Effector memory CD8-positive, alpha-beta T cell (primary cell): ENCODE data around the gene CCL7.

Source experiments
- ATAC-seq: fragments of 150-1000 bp; cut with Tn5 transposase; replicated peaks from 2 replicates; pipeline ENCODE4 v1.10.0; 2021; ENCODE audit warnings: mild to moderate bottlenecking, moderate library complexity
- DNase-seq, 3 experiments: peaks; one replicate each; pipeline ENCODE4 v3.0.0; 2021
- H3K27ac Mint-ChIP-seq, 2 donors: one replicate each; pipeline ENCODE4 v1.8.0; 2022; ENCODE audit warnings: mild to moderate bottlenecking in 2 of 2, mixed read lengths in 2 of 2, moderate library complexity in 2 of 2
- H3K27me3 Mint-ChIP-seq, 2 donors: one replicate each; pipeline ENCODE4 v1.8.0; 2022; ENCODE audit warnings: mixed read lengths in 2 of 2
- H3K36me3 Mint-ChIP-seq: one replicate; pipeline ENCODE4 v1.8.0; 2022; ENCODE audit warnings: mild to moderate bottlenecking, moderate library complexity, mixed read lengths; ENCODE audit not compliant: insufficient read depth
- H3K4me1 Mint-ChIP-seq, 2 donors: one replicate each; pipeline ENCODE4 v1.8.0; 2022; ENCODE audit warnings: low read depth in 2 of 2, mixed read lengths in 2 of 2
- H3K4me3 Mint-ChIP-seq, 2 donors: one replicate each; pipeline ENCODE4 v1.8.0; 2022; ENCODE audit warnings: mild to moderate bottlenecking in 2 of 2, mixed read lengths in 2 of 2, moderate library complexity in 2 of 2
- H3K9me3 Mint-ChIP-seq, 2 donors: one replicate each; pipeline ENCODE4 v1.8.0; 2022; ENCODE audit warnings: mixed read lengths in 2 of 2

Gene CCL7

DNA sequence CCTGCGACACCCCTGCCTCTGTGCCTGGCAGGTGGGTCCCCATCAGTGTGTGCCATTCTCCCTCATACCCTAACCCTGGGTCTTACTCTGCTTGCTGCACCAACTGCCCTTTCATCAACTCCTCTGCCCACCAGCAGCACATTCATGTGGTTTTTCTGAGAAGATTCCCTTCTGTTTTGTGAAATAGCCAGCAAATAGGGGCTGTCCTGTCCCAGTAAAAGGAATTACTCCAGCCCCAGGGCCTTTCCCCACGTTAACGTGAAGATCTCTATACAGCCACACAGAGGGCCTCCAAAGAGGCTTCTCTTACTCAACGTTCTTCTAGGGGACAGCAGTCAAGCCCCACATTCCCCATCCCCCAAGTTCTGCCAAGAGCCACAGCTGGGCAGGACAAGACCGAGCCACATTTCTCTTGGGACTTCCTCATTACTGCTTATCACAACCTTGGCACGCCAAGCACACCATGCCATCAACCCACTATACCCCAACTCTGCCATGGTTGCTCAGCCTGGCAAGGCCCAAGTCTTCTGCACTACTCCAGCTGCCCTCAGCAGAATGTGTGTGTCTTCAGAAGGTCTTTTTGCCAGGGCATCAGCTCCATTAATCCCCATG lies 33.6 kb upstream of the CCL7 start:
- DNase-seq (no peak), ATAC-seq (no peak)
- peaks cover 43 to 77% of the 10 kb centered on the region in 2 donors for H3K27me3 Mint-ChIP-seq
- no peak overlapping the region for H3K27ac Mint-ChIP-seq
- H3K36me3 Mint-ChIP-seq = no peaks in the 10 kb centered on the region
- no peaks in the 10 kb centered on the region for H3K9me3 Mint-ChIP-seq
- no peak overlapping the region for H3K4me3 Mint-ChIP-seq
- peaks cover 0 to 2% of the 10 kb centered on the region in 2 donors for H3K4me1 Mint-ChIP-seq

DNA sequence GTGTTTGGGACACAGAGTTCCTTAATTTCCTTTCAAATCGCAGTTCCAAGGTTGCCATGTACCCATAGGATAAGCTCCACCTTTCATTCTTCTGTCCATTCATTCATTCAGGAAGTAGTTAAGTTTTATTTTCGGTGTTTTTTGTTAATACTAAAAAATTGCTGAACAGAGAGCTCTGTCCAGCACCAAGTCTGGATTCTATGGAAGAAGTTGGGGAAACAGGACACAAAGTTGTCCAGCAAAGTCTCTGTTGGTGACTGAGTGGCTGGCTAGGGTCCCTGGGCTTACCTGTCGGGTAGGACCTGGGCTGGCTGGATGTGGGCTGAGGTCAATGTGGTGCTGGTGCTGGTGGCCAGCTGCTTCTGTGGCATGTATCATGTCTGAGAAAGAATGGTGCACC lies 32.6 kb upstream of the CCL7 start:
- Mint-ChIP-seq H3K27ac (no peak overlapping the region), H3K4me1 (peaks cover 0 to 2% of the 10 kb centered on the region in 2 donors), H3K9me3 (no peaks in the 10 kb centered on the region), H3K27me3 (peaks cover 45 to 76% of the 10 kb centered on the region in 2 donors), H3K36me3 (no peaks in the 10 kb centered on the region), H3K4me3 (no peak overlapping the region)
- DNase-seq (no peak), ATAC-seq (no peak)

DNA sequence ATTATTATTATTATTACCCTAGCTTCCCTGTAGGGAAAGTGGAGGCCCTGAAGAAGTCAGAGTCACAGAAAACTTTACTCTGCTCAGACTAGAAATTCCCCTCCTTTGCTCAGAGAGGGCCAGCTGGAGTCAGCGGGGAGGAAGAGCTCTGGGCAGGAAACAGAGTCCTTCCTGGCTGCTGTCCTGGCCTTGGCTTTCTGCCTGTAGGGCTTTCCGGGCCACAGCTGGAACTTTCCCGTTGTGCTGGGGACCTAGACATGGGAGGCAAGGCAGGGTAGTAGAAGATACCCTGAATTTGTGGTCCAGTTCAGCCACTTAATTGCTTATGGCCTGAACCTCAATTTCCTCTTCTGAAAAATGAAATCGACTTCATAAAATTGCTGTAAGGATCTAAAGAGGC lies 29.0 kb upstream of the CCL7 start:
- Mint-ChIP-seq H3K36me3 (no peaks in the 10 kb centered on the region), H3K27ac (no peak overlapping the region), H3K4me3 (no peak overlapping the region), H3K9me3 (no peaks in the 10 kb centered on the region), H3K4me1 (peaks cover 0 to 2% of the 10 kb centered on the region in 2 donors), H3K27me3 (peaks cover 32 to 46% of the 10 kb centered on the region in 2 donors)
- DNase-seq (no peak), ATAC-seq (no peak)

DNA sequence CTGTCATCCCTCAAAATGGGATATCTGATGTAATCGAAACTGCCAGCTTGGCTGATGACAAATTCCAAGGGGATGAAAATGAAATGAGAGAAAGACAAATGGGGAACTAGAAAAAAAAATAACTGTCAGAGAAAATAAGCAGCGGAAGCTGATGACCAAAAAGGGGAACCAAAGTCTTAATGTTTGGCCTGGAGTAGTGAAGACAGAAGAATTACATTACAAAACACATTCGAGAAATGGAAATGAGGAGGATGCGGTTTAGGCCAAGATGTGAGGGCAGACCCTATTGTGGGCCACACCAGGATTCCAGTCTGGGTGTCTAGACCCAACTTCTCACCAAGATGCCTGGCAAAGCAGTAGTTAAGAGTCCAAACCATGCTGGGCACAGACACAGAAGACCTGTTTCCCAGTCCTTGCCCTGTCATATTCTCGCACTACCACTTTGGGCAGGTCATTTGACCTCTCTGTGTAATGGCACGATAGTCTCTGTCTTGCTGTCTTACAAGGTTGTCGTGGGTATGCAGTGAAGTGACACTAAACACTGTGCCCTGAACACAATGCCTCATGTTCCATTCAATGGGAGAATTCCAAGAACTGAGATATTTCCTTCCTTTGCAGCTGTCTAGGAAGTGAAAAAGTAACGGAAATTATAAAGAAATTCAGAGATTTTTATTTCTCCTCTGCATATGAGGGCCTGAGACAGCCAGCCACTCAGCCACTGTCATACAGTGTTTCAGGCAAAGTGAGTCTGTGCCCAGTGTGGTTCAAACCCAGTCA lies 27.2 kb upstream of the CCL7 start:
- ATAC-seq (no peak), DNase-seq (no peak)
- no peak overlapping the region for H3K4me3 Mint-ChIP-seq
- peaks cover 0 to 2% of the 10 kb centered on the region in 2 donors for H3K4me1 Mint-ChIP-seq
- H3K27ac Mint-ChIP-seq = no peak overlapping the region
- no peaks in the 10 kb centered on the region for H3K9me3 Mint-ChIP-seq
- H3K27me3 Mint-ChIP-seq = peaks cover 22 to 30% of the 10 kb centered on the region in 2 donors
- H3K36me3 Mint-ChIP-seq = no peaks in the 10 kb centered on the region

DNA sequence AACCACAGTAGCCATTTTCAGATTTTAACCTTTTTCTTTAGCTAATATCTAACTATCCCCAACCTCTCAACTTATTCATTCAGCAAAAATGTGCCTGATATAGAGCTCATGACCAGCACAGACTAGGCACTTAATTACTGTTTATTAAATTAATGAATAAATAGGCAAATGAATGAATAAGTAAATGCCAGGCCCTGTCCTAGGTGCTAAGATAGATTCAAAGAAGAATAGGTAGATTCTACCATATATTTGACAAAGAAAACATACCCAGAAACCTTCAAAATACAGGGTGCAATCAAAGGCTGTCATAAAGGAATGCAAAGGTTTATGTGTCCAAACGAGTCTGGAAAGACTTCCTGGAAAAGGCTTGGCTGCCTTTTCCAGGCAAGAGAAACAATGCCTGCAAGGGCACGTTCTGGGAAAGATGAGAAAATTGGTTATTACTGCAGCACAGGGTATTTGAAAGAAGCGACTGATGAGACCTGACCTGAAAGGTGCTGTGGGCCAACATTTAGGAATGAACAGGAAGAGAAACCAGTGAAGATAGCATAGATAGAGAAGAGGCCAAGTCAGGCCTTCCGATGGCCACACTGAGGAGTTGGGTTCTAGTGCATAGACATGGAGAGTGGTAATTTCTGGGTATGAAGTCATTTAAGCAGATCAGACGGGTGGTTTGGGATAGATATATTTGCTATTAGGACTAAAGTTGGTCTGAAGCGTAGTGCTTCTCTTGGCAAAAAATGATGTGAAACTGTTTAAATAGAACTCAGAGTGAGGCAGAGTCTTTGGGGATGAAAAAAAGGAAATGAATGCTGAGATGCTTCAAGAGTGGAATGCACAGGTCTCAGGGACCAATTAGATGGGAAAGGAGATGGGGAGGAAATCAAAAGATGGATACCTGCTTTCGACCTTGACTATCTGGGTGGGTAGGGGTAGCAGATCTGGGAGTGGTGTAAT lies 26.4 kb upstream of the CCL7 start:
- H3K4me3 Mint-ChIP-seq = no peak overlapping the region
- H3K9me3 Mint-ChIP-seq = no peaks in the 10 kb centered on the region
- DNase-seq (no peak), ATAC-seq (no peak)
- H3K4me1 Mint-ChIP-seq = peaks cover 0 to 2% of the 10 kb centered on the region in 2 donors
- H3K27me3 Mint-ChIP-seq = peaks cover 21 to 28% of the 10 kb centered on the region in 2 donors
- H3K27ac Mint-ChIP-seq = no peak overlapping the region
- no peaks in the 10 kb centered on the region for H3K36me3 Mint-ChIP-seq

DNA sequence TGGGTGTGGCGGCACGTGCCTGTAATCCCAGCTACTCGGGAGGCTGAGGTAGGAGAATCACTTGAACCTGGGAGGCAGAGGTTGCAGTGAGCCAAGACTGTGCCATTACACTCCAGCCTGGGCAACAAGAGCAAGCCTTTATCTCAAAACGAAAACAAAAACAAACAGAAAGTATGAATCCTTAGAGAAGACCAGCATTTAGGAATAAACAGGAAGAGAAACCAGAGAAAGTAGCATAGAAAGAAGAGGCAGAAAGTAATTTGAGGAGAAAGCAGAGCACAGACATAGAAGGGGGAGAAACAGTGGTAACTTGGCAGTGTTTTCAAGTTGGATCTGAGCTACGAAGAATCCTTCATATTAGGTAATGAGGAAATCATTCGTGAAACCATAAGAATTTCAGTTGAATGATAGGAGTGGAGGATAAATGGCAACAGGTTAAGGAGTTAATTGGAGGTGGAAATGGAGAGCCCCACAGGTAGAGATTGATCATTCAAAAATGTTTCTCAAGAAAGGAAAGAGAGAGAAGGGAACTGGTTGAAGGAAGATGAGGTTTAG lies 24.6 kb upstream of the CCL7 start:
- no peak for DNase-seq
- ATAC-seq = no peak
- no peaks in the 10 kb centered on the region for H3K36me3 Mint-ChIP-seq
- H3K4me1 Mint-ChIP-seq = peaks cover 0 to under 1% of the 10 kb centered on the region in 2 donors
- H3K27me3 Mint-ChIP-seq = peaks cover 3 to 18% of the 10 kb centered on the region in 2 donors
- H3K27ac Mint-ChIP-seq = no peak overlapping the region
- H3K9me3 Mint-ChIP-seq = no peaks in the 10 kb centered on the region
- no peak overlapping the region for H3K4me3 Mint-ChIP-seq

DNA sequence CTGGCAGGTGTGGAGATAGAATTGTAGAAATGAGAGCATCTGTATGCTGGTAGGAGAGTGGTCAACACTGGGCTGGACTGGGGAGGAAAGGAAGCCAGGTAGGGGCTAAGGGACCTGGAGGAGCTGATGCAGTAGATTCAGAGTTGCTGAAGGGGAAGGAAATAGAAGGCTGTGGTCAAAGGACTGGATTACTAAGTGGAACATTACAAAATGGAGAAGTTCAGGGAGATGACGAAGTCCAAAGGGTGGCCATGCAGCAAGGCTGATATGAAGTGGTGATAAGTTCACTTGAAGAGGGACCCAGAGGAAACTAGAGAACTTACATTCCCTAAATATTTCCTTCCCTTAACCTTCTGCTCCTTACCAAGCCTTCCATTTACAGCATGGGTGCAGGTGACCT lies 23.6 kb upstream of the CCL7 start:
- Mint-ChIP-seq H3K4me1 (no peaks in the 10 kb centered on the region), H3K27ac (no peak overlapping the region), H3K27me3 (peaks cover 10 to 25% of the 10 kb centered on the region in 2 donors), H3K9me3 (no peaks in the 10 kb centered on the region), H3K36me3 (no peaks in the 10 kb centered on the region), H3K4me3 (no peak overlapping the region)
- ATAC-seq (peak; percentile 16), DNase-seq (no peak)

DNA sequence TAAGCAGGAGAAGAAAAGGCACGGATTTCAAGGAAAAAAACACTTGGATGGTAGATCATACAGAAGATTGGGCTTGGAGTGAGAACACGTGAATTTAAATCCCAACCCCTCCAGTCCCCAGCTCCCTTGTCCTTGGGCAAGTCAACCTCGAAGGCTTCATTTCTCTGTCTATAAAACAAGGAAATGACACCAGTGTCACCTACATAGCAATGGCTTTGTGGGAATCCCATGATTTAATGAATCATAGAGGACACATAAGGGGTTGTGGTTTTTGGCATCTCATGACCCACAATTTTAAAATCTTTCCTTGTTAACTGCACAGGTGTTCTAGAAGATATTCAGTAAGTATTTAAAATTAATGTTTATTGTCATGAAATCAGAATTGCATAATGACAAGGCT lies 23.1 kb upstream of the CCL7 start:
- Mint-ChIP-seq H3K4me3 (no peak overlapping the region), H3K4me1 (no peaks in the 10 kb centered on the region), H3K27me3 (peaks cover 14 to 30% of the 10 kb centered on the region in 2 donors), H3K9me3 (no peaks in the 10 kb centered on the region), H3K36me3 (no peaks in the 10 kb centered on the region), H3K27ac (no peak overlapping the region)
- ATAC-seq (no peak), DNase-seq (no peak)

DNA sequence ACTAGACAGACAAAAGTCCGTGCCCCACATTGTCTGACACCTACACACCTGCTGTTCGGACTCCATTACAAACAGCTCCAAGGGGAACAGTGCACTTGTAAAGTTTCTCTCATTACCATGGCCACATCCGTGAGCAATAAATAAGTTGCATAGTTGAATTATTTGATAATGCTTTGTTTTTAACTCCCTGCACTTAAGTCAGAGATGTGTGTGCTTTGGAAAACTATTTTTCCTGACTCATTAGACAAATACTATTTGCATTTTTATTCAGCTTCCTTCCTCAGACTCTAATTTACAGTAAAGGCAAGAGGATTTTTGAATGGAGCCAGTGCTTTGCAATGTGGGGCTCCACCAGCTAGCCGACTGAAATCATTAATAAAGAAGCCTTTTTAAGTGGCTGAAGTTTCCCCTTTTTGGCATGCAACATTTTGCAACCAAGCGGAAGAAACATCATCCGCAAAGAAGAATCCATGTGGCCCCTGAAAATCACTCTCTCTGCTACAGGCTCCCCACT lies 21.5 kb upstream of the CCL7 start:
- H3K36me3 Mint-ChIP-seq = no peaks in the 10 kb centered on the region
- ATAC-seq = no peak
- H3K27ac Mint-ChIP-seq = no peak overlapping the region
- no peaks in the 10 kb centered on the region for H3K4me1 Mint-ChIP-seq
- no peak overlapping the region for H3K4me3 Mint-ChIP-seq
- peaks cover 31 to 35% of the 10 kb centered on the region in 2 donors for H3K27me3 Mint-ChIP-seq
- no peaks in the 10 kb centered on the region for H3K9me3 Mint-ChIP-seq
- DNase-seq = no peak

DNA sequence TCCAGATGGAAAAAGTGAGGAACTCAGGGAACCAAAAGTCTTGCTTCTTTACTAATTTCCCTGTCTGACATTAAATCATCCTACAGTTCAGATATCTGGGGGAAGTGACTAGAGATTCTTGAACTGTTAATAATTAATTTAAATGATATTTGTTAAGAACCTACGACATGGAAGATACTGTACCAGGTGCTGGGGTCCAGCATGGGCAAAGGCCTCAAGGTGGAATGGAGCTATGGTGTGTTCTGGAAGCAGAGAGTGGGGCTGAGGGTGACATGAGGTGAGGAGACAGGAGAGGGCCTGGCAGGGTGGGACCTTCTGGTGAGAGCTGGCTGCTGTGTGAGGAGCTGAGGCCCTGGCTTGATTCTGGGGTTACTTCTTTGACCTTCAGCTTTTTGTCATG lies 21.0 kb upstream of the CCL7 start:
- Mint-ChIP-seq H3K4me3 (no peak overlapping the region), H3K36me3 (no peaks in the 10 kb centered on the region), H3K27me3 (peaks cover 35% of the 10 kb centered on the region in 2 donors), H3K27ac (no peak overlapping the region), H3K4me1 (no peaks in the 10 kb centered on the region), H3K9me3 (no peaks in the 10 kb centered on the region)
- ATAC-seq = no peak
- DNase-seq = no peak

DNA sequence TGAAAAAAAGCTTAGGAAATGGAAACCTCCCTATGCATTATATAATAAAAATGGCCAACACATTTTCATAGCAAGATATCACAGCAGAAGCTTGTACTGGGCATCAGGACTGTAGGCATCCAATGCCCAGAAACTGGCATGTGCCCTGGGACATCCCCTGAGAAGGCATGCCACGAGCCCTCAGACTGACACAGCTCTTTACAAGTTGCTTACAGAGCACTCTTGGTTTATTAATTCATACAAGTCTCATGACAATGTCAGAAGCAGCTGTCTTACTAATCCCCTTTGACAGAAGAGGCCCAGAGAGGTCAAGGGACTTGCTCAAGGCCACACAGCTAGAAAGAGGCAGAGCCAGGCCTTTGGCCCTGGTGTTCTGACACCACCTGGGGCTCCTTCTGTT lies 20.5 kb upstream of the CCL7 start:
- Mint-ChIP-seq H3K4me1 (no peaks in the 10 kb centered on the region), H3K4me3 (no peak overlapping the region), H3K9me3 (no peaks in the 10 kb centered on the region), H3K36me3 (no peaks in the 10 kb centered on the region), H3K27me3 (peaks cover 35 to 39% of the 10 kb centered on the region in 2 donors), H3K27ac (no peak overlapping the region)
- DNase-seq (no peak), ATAC-seq (no peak)

DNA sequence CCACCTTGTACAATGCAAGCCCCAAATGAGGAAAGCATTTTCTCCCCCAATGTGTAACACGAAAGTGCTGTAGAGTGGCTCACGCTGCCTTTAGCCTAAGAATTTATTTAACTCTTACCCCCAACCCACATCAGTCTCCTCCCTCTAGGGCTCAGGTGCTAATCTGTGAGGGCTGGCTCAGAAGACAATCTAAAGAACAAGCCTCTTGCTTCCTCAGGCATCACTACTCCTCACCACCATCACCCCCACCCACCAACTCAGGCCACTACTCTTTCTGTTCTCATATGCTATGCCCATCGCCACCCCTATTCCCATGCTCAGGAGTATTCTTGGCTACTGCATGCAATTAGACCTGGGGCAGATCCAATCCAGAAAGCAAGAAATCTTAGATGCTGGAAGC lies 18.8 kb upstream of the CCL7 start:
- H3K36me3 Mint-ChIP-seq = no peaks in the 10 kb centered on the region
- H3K4me1 Mint-ChIP-seq = peaks cover 0 to 3% of the 10 kb centered on the region in 2 donors
- peaks cover 43 to 56% of the 10 kb centered on the region in 2 donors for H3K27me3 Mint-ChIP-seq
- H3K27ac Mint-ChIP-seq = no peak overlapping the region
- no peak for ATAC-seq
- DNase-seq = no peak
- no peak overlapping the region for H3K4me3 Mint-ChIP-seq
- no peaks in the 10 kb centered on the region for H3K9me3 Mint-ChIP-seq

DNA sequence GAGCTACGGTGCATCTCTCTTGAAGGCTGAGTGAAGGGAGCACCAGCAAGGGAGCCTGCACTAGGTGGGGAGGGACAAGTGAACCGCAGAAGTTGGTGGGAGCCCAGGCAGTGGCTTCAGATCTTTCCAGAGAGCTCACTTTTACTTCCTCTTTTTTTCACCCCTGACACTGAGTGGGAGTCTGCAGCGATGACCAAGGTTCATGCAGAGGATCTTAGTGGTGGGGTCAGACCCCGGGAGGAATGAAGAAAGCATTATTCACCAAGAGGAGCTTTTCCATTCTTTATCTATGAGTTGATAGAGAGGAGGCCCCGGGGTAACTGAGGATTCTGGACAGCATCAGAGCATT lies 18.0 kb upstream of the CCL7 start:
- H3K9me3 Mint-ChIP-seq = no peaks in the 10 kb centered on the region
- ATAC-seq (no peak), DNase-seq (no peak)
- no peaks in the 10 kb centered on the region for H3K36me3 Mint-ChIP-seq
- H3K27me3 Mint-ChIP-seq = peaks cover 43 to 65% of the 10 kb centered on the region in 2 donors
- no peak overlapping the region for H3K4me3 Mint-ChIP-seq
- peaks cover 0 to 3% of the 10 kb centered on the region in 2 donors for H3K4me1 Mint-ChIP-seq
- no peak overlapping the region for H3K27ac Mint-ChIP-seq
